ENCODE measurements around the gene ANKS6. TPM values are rescaled to one million over a fixed set of nuclear protein-coding genes. Genes with fewer than 3 reads are reported as not detected.

ANKS6 gene
- total RNA-seq, 2 donors from 2014 or later = 13.2 to 32.0 TPM

DNA sequence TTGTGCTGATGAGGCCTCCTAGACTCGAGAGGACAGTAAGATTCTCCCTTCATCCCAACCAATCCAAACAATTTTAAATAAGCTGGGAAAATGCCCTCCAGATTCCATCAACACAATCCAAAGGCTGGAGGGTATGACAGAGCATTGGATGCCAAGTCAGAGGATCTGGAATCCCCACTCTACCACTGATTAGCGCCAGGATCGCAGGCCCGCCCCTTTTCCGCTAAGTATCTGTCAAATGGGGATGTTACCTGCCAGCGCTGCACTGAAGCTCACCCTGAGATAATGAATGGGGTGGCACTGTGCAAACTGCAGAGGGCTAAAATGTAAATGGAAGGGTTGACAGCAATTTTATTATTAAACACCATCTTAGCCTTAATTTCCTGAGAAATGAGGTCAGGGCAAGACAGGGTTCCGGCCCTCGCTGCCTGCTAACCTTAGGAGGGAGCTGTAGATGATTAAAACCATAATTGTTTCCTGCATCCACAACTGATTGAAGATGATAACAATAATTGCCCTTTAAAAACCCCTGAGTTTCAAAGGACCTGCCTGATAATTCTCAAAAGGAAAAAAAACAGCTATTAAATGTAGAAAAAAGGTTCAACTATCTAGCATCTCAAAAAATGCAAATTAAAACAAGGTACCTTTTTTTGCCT lies 56.0 kb downstream of the ANKS6 start:
- Histone ChIP-seq H3K27me3 (no peaks in the 10 kb centered on the region), H3K4me1 (peaks cover 3% of the 10 kb centered on the region), H3K36me3 (replicated peaks in 1 of 2; ENCODE audit: insufficient read depth in 1 of 2, low read depth in 2 of 2) (no peaks in the 10 kb centered on the region), H3K9me3 (no peaks in the 10 kb centered on the region), H3K27ac (no peak overlapping the region), H3K4me3 (no peak overlapping the region)
- DNase-seq (no peak), ATAC-seq (no peak)
- TF ChIP-seq, protein P1, sequence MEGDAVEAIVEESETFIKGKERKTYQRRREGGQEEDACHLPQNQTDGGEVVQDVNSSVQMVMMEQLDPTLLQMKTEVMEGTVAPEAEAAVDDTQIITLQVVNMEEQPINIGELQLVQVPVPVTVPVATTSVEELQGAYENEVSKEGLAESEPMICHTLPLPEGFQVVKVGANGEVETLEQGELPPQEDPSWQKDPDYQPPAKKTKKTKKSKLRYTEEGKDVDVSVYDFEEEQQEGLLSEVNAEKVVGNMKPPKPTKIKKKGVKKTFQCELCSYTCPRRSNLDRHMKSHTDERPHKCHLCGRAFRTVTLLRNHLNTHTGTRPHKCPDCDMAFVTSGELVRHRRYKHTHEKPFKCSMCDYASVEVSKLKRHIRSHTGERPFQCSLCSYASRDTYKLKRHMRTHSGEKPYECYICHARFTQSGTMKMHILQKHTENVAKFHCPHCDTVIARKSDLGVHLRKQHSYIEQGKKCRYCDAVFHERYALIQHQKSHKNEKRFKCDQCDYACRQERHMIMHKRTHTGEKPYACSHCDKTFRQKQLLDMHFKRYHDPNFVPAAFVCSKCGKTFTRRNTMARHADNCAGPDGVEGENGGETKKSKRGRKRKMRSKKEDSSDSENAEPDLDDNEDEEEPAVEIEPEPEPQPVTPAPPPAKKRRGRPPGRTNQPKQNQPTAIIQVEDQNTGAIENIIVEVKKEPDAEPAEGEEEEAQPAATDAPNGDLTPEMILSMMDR (IDR thresholded peaks at IDR 0.05) = no peak
- TF ChIP-seq POLR2A (IDR thresholded peaks at IDR 0.05) = no peak
- 88 to 97% methylated on average over 8 of the region's 8 CpGs for WGBS, 2 donors
- intact Hi-C loops (cut with DNase I) = no loop called here

DNA sequence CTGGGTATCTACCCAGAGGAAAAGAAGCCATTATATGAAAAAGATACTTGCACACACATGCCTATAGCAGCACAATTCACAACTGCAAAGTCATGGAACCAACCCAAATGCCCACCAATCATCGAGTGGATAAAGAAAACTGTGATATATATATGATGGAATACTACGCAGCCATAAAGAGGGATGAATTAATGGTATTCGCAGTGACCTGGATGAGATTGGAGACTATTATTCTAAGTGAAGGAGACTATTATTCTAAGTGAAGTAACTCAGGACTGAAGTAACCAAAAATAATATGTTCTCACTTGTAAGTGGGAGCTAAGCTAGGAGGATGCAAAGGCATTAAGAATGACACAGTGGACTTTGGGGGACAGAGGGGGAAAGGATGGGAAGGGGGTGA lies 57.6 kb downstream of the ANKS6 start:
- 94 to 97% methylated on average over 3 of the region's 3 CpGs for WGBS, 2 donors
- DNase-seq (no peak), ATAC-seq (no peak)
- intact Hi-C loops (cut with DNase I) = no loop called here
- H3K27me3 ChIP-seq = no peaks in the 10 kb centered on the region
- H3K4me1 ChIP-seq = no peaks in the 10 kb centered on the region
- TF ChIP-seq, protein P1 (IDR thresholded peaks at IDR 0.05) = no peak
- no peak for TF ChIP-seq POLR2A (IDR thresholded peaks at IDR 0.05)
- H3K9me3 ChIP-seq = no peaks in the 10 kb centered on the region
- H3K36me3 ChIP-seq (replicated peaks in 1 of 2; ENCODE audit: insufficient read depth in 1 of 2, low read depth in 2 of 2) = peaks cover 0 to 3% of the 10 kb centered on the region in 2 donors
- H3K27ac ChIP-seq = no peak overlapping the region
- H3K4me3 ChIP-seq = no peak overlapping the region

DNA sequence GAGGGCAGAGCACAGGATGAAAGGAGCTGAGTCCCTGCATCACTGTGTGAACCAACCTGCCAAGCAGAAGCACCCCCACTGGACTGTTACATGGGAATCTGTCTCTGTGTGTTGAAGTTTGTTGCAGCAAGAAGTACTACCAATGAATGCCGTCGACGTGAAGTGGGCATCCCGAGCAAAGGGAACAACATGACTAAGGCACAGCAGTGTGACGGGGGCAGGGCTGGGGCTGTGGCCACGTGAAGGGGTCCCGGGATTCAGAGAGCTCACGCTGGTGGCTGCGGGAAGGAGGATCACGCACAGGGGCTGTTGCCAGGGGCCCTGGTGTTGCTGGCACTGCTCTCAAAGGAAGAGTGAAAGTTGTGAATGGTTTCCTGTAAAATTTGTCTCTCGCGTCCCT lies 60.1 kb downstream of the ANKS6 start:
- H3K27me3 ChIP-seq = no peaks in the 10 kb centered on the region
- TF ChIP-seq, protein P1 (IDR thresholded peaks at IDR 0.05) = no peak
- no peak for TF ChIP-seq POLR2A (IDR thresholded peaks at IDR 0.05)
- no peaks in the 10 kb centered on the region for H3K4me1 ChIP-seq
- no peak for DNase-seq
- 67 to 74% methylated on average over 12 of the region's 12 CpGs for WGBS, 2 donors
- no peak overlapping the region for H3K4me3 ChIP-seq
- no peak for ATAC-seq
- intact Hi-C loops (cut with DNase I) = no loop called here
- H3K36me3 ChIP-seq (replicated peaks in 1 of 2; ENCODE audit: insufficient read depth in 1 of 2, low read depth in 2 of 2) = peaks cover 0 to 3% of the 10 kb centered on the region in 2 donors
- no peaks in the 10 kb centered on the region for H3K9me3 ChIP-seq
- peak overlapping the region in 1 of 4 donors; percentile 23 for H3K27ac ChIP-seq

DNA sequence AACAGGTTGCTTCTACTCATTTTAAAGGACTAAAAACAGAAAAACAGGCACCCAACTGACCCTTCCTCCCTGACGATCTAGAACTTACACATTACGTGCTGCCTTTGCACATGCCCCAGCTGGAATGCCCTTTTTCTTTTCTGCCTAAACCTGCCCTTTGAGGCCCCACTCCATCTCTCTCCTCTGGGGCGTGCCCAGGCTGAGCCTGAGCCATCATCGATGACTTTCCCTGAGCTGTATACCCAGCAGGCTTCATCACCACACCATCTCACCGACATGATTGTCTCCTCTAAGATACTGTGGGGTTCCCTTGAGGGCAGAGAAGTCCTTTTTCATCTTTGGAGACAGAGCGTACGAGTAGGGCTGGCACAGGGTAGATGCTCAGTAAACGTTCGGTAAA lies 63.6 kb downstream of the ANKS6 start:
- no peaks in the 10 kb centered on the region for H3K9me3 ChIP-seq
- no peak overlapping the region for H3K27ac ChIP-seq
- WGBS, 2 donors = 93 to 96% methylated on average over 9 of the region's 9 CpGs
- intact Hi-C loops (cut with DNase I) = no loop called here
- H3K36me3 ChIP-seq (replicated peaks in 1 of 2; ENCODE audit: insufficient read depth in 1 of 2, low read depth in 2 of 2) = peaks cover 0 to 3% of the 10 kb centered on the region in 2 donors
- no peaks in the 10 kb centered on the region for H3K27me3 ChIP-seq
- DNase-seq = no peak
- no peaks in the 10 kb centered on the region for H3K4me1 ChIP-seq
- H3K4me3 ChIP-seq = no peak overlapping the region
- TF ChIP-seq, protein P1 (IDR thresholded peaks at IDR 0.05) = no peak
- TF ChIP-seq POLR2A (IDR thresholded peaks at IDR 0.05) = no peak
- no peak for ATAC-seq

DNA sequence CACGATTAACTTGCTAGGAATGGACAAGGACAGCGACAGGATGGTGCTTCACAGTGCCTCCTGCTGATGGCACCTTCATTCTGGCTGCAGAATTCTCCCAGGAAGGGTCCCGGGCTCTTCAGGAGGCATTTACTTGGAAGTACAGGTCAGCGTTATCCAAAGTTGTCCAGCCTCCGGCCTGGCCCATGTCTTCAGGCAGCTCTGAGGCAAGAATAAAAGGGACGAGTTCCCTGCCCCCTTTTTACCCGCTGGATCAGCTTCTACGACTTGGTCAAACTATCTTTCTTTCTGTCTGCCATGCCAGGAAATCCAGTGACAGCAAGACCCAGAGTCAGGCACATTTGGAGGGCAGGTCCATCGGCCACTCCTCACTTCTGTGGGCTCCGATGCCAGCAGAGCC lies 64.3 kb downstream of the ANKS6 start:
- Histone ChIP-seq H3K4me3 (no peak overlapping the region), H3K9me3 (no peaks in the 10 kb centered on the region), H3K27me3 (no peaks in the 10 kb centered on the region), H3K36me3 (replicated peaks in 1 of 2; ENCODE audit: insufficient read depth in 1 of 2, low read depth in 2 of 2) (peaks cover 0 to 3% of the 10 kb centered on the region in 2 donors), H3K27ac (no peak overlapping the region), H3K4me1 (no peaks in the 10 kb centered on the region)
- TF ChIP-seq, protein P1 (IDR thresholded peaks at IDR 0.05) = no peak
- no peak for TF ChIP-seq POLR2A (IDR thresholded peaks at IDR 0.05)
- 78 to 83% methylated on average over 9 of the region's 10 CpGs for WGBS, 2 donors
- DNase-seq (no peak), ATAC-seq (no peak)
- intact Hi-C loops (cut with DNase I) = no loop called here
